Dermis microvascular lymphatic vessel endothelial cell (primary cell): ENCODE measurements around the gene TARDBP. TPM values are rescaled to one million over a fixed set of nuclear protein-coding genes. Genes with fewer than 3 reads are reported as not detected.
"Not testable (repeated sequence)": the region's sequence is repeated elsewhere in the genome, so short reads cannot be mapped to it uniquely, and the experiment has no call there.

Source experiments
- DNase-seq, 2 donors: peaks; one replicate each; pipeline versions ENCODE4 v3.0.0 to v3.0.0-alpha.2; 2010; ENCODE audit warnings: low read depth in 2 of 2
- total RNA-seq: library from RNA; depleted of rRNA; stranded (reverse); fragments of >200 nt; gene quantifications from 2 replicates; pipeline ENCODE4 v1.2.1, GENCODE V29; 2014

The TARDBP gene
- total RNA-seq, 1 donor from 2014 or later = 85.6 TPM

DNA sequence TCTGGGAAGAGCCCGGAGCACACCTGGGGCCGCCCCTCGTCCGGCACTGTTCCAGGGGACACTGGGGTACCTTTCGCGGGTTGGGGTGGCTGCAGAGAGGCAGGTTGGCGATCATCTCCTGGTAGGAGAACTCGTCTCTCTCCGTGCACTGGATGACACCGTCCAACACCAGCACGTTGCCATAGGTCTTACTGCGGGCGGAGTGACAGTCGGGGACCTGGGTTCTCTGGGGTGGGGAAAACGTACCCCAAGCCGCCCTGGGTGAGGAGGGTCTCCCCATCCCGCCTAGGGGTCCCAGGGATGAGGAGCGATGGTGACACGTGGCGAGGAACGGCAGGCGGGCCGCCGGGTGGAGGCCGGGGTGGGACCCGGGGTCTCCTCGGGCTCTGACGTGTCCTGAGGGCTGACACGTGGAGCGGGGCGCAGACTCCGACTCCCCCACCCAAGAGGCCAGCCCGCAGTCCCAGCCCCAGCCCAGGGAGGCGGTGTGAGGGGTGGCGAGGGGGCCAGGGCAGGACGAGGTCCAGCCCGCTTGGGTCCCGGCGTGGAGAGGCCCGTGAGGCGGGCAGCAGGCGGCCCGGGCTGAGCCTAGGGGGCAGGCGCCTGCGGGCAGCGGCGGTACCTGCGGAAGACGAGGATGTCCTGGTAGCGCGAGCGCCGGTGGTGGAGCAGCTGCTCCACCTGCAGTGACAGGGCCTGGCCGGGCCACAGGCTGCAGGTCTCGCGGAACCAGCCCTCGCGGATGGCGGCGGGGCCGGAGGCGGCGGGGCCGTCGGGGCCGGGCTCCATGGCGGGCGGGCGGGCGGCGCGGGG is 46.9 kb downstream of the TARDBP start:
- peak in 1 of 2 donors; percentile 39 for DNase-seq

DNA sequence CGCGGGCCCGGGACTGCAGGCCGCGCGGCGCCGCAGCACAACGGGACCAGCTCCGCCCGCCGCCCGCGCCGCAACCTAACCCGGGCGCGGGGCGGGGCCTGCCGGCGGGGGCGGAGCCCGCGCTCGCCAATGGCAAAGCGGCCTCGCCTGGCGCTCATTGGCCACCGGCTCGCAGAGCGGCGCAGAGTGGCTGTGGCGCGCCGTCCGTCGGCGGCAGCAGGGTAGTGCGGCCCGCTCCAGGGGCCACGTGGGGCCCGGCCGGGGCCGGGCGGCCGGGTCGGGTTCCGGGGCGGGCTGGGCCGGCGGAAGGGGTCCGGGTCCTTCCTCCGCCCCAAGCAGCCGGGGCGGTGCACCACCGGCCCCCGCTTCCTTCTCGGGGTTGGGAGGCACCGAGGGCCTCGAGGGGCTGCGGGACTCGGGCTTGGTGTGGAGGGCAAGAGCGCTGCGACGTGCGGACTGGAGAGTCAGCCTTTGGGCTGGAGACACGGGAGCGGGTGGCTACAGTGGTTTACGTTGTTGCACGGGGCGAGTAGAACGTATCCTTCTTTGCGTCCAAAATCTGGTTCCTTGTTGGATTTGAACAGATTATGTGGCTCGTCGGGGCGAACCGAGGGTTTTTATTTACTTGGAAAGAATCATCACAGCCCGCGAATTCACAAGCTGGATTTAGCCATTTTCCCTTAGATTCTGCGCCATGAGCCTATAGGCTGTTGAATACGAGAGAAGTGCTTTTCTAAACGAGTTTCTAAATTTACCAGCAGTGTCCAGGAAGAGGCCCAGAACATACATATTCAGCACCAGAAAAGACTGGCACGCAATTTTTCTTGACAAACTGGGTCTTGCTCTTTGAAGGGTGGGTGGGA is 47.7 kb downstream of the TARDBP start, which contains the start of gene SRM:
Gene SRM, minus strand, starts transcription at position 51 of the 863 bp plus-strand sequence. CDS start 75 bp downstream, outside the sequence.
- DNase-seq = peak; percentile 68 to 92

GRCh38 chr1:11061652-11062365 is 49.4 kb downstream of the TARDBP start:
- no peak for DNase-seq

- DNase-seq = no peak
Measured at GRCh38 chr1:11062965-11063401, 50.5 kb downstream of the TARDBP start.

- not testable (repeated sequence) for DNase-seq
Measured at GRCh38 chr1:11063937-11064537, 51.6 kb downstream of the TARDBP start.

DNA sequence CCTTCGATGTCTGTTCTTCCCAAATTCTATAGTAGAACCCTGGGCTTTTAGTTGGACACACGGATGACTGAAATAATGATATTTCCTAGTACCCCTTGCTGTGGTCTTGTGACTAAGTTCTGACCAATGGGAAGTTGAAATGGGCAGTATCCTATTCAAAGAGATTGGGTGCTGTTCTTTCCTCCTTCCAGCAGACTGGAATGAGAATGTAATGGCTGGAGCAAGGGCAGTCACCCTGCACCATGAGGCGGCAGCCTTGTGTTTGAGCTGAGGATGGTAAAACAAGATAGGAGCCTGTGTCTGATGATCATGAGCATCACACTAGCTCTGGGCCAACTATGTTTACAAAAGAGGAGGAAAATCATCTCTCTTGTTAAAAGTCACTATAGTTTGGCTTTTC is 52.5 kb downstream of the TARDBP start:
- no peak for DNase-seq

- DNase-seq = no peak
Measured at GRCh38 chr1:11065796-11066195, 53.3 kb downstream of the TARDBP start.

DNA sequence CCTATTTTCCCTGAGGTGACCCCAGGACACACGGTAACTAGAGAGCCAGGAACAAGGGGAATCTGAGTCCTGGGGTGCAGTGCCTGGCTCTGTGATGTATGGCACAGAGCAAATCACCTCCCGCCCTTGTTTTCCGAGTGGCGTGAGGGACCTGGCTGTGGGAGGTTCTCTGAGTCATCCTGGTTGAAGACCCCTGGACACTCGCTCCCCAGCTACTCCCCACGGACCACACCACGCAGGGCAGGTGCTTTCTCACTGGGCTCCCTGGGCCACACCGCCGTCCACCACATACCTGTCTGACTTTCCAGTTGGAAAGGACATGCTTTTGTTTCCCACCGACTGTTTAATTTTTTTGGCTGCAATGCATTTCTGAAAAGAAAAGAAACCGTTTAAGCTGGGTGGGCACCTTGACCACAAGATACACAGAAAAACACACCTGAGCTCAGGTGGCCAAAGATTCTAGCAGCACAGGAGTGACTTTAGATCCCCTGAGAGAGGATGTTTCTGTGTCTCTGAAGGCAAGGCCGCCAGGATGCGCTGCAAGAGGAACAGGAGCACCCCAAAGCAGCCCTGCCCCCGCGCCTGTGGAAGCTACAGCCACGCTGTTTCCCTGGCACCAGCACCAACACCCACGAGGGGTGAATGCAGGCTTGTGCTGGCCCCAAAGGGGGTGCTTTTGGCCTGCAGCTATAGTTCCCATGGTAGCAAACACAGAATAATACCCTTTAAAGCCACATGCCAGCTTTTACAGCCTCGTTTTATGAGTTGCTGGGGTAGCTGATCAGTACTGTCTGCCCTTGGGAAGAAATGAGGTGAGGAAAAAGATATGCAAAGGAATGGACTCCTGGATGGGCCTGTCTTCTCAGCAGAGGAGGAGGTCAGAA is 55.5 kb downstream of the TARDBP start:
- no peak for DNase-seq

GRCh38 chr1:11068600-11069473 is 56.4 kb downstream of the TARDBP start:
- no peak for DNase-seq

GRCh38 chr1:11070876-11071275 is 58.4 kb downstream of the TARDBP start:
- no peak for DNase-seq

GRCh38 chr1:11071463-11072215 is 59.2 kb downstream of the TARDBP start:
- DNase-seq = no peak

GRCh38 chr1:11072216-11072917 is 59.9 kb downstream of the TARDBP start:
- no peak for DNase-seq

- not testable (repeated sequence) for DNase-seq
Measured at GRCh38 chr1:11073398-11073797, 60.9 kb downstream of the TARDBP start.

Other genes with a start within 250 kb of the TARDBP start
- 1.4 and 2.3 TPM in 2 replicates for gene CASZ1, start 216.0 kb upstream of the TARDBP start, total RNA-seq
- gene MASP2, start 34.6 kb downstream of the TARDBP start, total RNA-seq = not detected in 2 replicates
- gene SRM, start 47.4 kb downstream of the TARDBP start, total RNA-seq = 7.6 and 17.2 TPM in 2 replicates
- gene EXOSC10, start 87.2 kb downstream of the TARDBP start, total RNA-seq = 40.2 and 43.3 TPM in 2 replicates
- gene ANGPTL7, start 176.7 kb downstream of the TARDBP start, total RNA-seq = not detected in 2 replicates
- gene MTOR, start 249.9 kb downstream of the TARDBP start, total RNA-seq = 37.5 and 62.8 TPM in 2 replicates